Endothelial cell of umbilical vein (primary cell): ENCODE data around the gene CUX1.

Experiments
- EZH2 ChIP-seq: IDR thresholded peaks from 2 replicates; pipeline ENCODE4 v1.6.1; 2012; ENCODE audit warnings: borderline replicate concordance, low read depth, mild to moderate bottlenecking, moderate library complexity, low read length, inconsistent platforms; ENCODE audit not compliant: severe bottlenecking
- JUN ChIP-seq: IDR thresholded peaks from 2 replicates; pipeline ENCODE4 v1.6.1; 2011; ENCODE audit warnings: borderline replicate concordance, low read depth; ENCODE audit not compliant: insufficient read length, insufficient read depth
- POLR2A ChIP-seq: IDR thresholded peaks from 2 replicates; pipeline ENCODE4 v1.6.1; 2012; ENCODE audit warnings: low read depth, mild to moderate bottlenecking, control low read depth, low read length

DNA sequence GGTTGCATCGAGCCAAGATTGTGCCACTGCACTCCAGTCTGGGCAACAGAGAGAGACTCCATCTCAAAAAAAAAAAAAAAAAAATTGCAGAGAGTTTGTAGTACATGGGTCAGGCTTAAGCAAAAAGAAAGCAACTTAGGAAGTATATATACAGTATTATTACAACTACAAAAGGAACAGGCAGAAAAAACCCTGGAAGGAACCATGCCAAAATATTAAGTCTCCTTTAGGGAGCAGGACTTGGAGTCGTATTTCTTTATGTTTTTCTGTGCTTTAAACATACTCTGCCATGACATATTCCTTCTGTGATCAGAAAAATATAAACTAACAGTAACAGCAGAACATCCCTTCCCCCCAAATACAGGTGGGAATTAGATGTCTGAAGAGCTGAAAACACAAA, 144.4 kb downstream of the CUX1 start:
- TF ChIP-seq JUN (no peak), EZH2 (no peak), POLR2A (no peak)
